B cell (primary cell): ENCODE data around the gene AEBP1. TPM values are rescaled to one million over a fixed set of nuclear protein-coding genes. Genes with fewer than 3 reads are reported as not detected.

ENCODE experiments used
- ATAC-seq: fragments of 200-7000 bp; cut with Tn5 transposase; one replicate; pipeline ENCODE4 v1.10.0; 2021; ENCODE audit warnings: low read depth, mild to moderate bottlenecking, moderate number of reproducible peaks, moderate library complexity
- CTCF ChIA-PET: fragments of 350-600 bp; sonication (Branson Sonifier 250); formaldehyde crosslinking; loops from one replicate; lab custom pipeline; 2021; ENCODE audit warnings: antibody characterized with exemption, inconsistent platforms; lab: Charles Lee
- POLR2A ChIA-PET: fragments of 350-600 bp; sonication (Branson Sonifier 250); formaldehyde crosslinking; loops from one replicate; lab custom pipeline; 2021; ENCODE audit warnings: antibody characterized with exemption; lab: Charles Lee
- DNase-seq: peaks from one replicate; pipeline ENCODE4 v3.0.0; 2013
- H2AFZ ChIP-seq: 2 replicates; pipeline ENCODE4 v1.6.1; 2012; ENCODE audit warnings: mild to moderate bottlenecking, low read depth, low read length; ENCODE audit not compliant: insufficient read depth, poor library complexity, severe bottlenecking
- H3K27ac ChIP-seq, 2 donors: 1 replicate in 1 of 2; 2 replicates in 1 of 2; pipeline ENCODE4 v1.5.1; 2012 to 2013; ENCODE audit warnings: low read length in 2 of 2, mild to moderate bottlenecking in 2 of 2, moderate library complexity in 1 of 2
- H3K27me3 ChIP-seq, 4 experiments: fragments of 200-600 bp in 1 of 4; sonication (generic) in 1 of 4; replicated peaks in 1 of 4; 1 replicate in 2 of 4; 2 replicates in 2 of 4; pipeline versions ENCODE4 v1.6.1 to v1.7.0; 2013 to 2016; ENCODE audit warnings: low read length in 3 of 4, mild to moderate bottlenecking in 2 of 4, mixed read lengths in 1 of 4, moderate library complexity in 1 of 4; ENCODE audit not compliant: insufficient read depth in 4 of 4, control insufficient read depth in 3 of 4; ENCODE audit errors: control extremely low read depth in 1 of 4
- H3K36me3 ChIP-seq, 2 experiments: replicated peaks in 1 of 2; 1 replicate in 1 of 2; 2 replicates in 1 of 2; pipeline versions ENCODE4 v1.6.1 to v1.7.1; 2013; ENCODE audit warnings: low read length in 1 of 2; ENCODE audit not compliant: insufficient read depth in 2 of 2, control insufficient read depth in 1 of 2; ENCODE audit errors: control extremely low read depth in 1 of 2, extremely low read depth in 1 of 2
- H3K4me1 ChIP-seq, 2 donors: fragments of 200-600 bp in 1 of 2; sonication (generic) in 1 of 2; 1 replicate in 1 of 2; 2 replicates in 1 of 2; pipeline versions ENCODE4 v1.5.1 to v1.6.1; 2013 to 2017; ENCODE audit warnings: low read length in 2 of 2; ENCODE audit not compliant: control insufficient read depth in 2 of 2, insufficient read depth in 2 of 2
- H3K4me2 ChIP-seq: replicated peaks from 2 replicates; pipeline ENCODE3; 2012; ENCODE audit warnings: mild to moderate bottlenecking, low read depth, low read length; ENCODE audit not compliant: poor library complexity, severe bottlenecking
- H3K4me3 ChIP-seq, 5 experiments: fragments of 200-600 bp in 1 of 5; sonication (generic) in 1 of 5; 1 replicate in 3 of 5; 2 replicates in 2 of 5; pipeline versions ENCODE4 v1.5.1 to v1.7.0; 2011 to 2016; ENCODE audit warnings: low read length in 4 of 5, mild to moderate bottlenecking in 4 of 5, low read depth in 2 of 5, control low read depth in 1 of 5, moderate library complexity in 1 of 5; ENCODE audit not compliant: insufficient read depth in 1 of 5; ENCODE audit errors: control extremely low read depth in 1 of 5, extremely low read depth in 1 of 5
- H3K79me2 ChIP-seq: fragments of 200-600 bp; sonication (generic); one replicate; pipeline ENCODE4 v1.6.0; 2016; ENCODE audit warnings: low read length; ENCODE audit not compliant: control insufficient read depth, insufficient read depth
- H3K9ac ChIP-seq: fragments of 200-600 bp; sonication (generic); 2 replicates; pipeline ENCODE4 v1.6.1; 2017; ENCODE audit warnings: mild to moderate bottlenecking, low read length, moderate library complexity
- H3K9me3 ChIP-seq, 3 donors: one replicate each; pipeline versions ENCODE4 v1.6.1 to v1.7.1; 2013; ENCODE audit warnings: low read length in 2 of 3; ENCODE audit not compliant: control insufficient read depth in 2 of 3, insufficient read depth in 1 of 3; ENCODE audit errors: control extremely low read depth in 1 of 3
- H4K20me1 ChIP-seq: 2 replicates; pipeline ENCODE4 v1.6.0; 2012; ENCODE audit warnings: mild to moderate bottlenecking, low read length; ENCODE audit not compliant: insufficient read depth, control insufficient read depth, poor library complexity, severe bottlenecking
- H3K27ac Mint-ChIP-seq: one replicate; pipeline ENCODE4 v1.8.0; 2021; ENCODE audit warnings: mixed read lengths
- H3K27me3 Mint-ChIP-seq: one replicate; pipeline ENCODE4 v1.8.0; 2021; ENCODE audit warnings: mixed read lengths
- H3K4me1 Mint-ChIP-seq: one replicate; pipeline ENCODE4 v1.8.0; 2021; ENCODE audit warnings: mixed read lengths
- H3K4me3 Mint-ChIP-seq: one replicate; pipeline ENCODE4 v1.8.0; 2021; ENCODE audit warnings: mixed read lengths
- H3K9me3 Mint-ChIP-seq: one replicate; pipeline ENCODE4 v1.8.0; 2022; ENCODE audit warnings: mixed read lengths; ENCODE audit not compliant: insufficient read depth
- CTCF ChIP-seq: fragments of 200-600 bp; IDR thresholded peaks from one replicate; pipeline ENCODE4 v1.8.0; 2022; ENCODE audit warnings: antibody characterized with exemption, mild to moderate bottlenecking
- EZH2 ChIP-seq: IDR thresholded peaks from 2 replicates; pipeline ENCODE4 v1.6.1; 2012; ENCODE audit warnings: borderline replicate concordance, low read depth, mild to moderate bottlenecking, moderate library complexity, low read length; ENCODE audit not compliant: insufficient read depth, poor library complexity, severe bottlenecking
- WGBS: methylation state at CpG from one replicate; pipeline ENCODE4 v1.1.5; 2013; ENCODE audit warnings: missing lambda C conversion rate; ENCODE audit not compliant: insufficient coverage; 5-methylcytosine and 5-hydroxymethylcytosine counted together
- intact Hi-C: fragments of 100-400 bp; cut with micrococcal nuclease; formaldehyde crosslinking; loops from one replicate; pipeline ENCODE4 v1.10.0; 2022
- polyA plus RNA-seq: library from polyadenylated mRNA; depleted of rRNA; stranded (reverse); fragments of >200 nt; gene quantifications from 2 replicates; pipeline ENCODE4 v1.2.3, GENCODE V29; 2012
- total RNA-seq, 2 donors: library from RNA; stranded (reverse); fragments of 120-200 nt in 1 of 2; gene quantifications; 1 replicate in 1 of 2; 2 replicates in 1 of 2; pipeline versions ENCODE4 v1.2.3 to v1.2.4, GENCODE V29; 2013 to 2022

AEBP1 gene
- total and polyA plus RNA-seq, 2 donors (not counting 1 experiment from before 2014, with no cell fraction given) = 20.2 to 36.7 TPM

GRCh38 chr7:44104860-44105771 lies 971 bp downstream of the AEBP1 start:
- peak; percentile 32 for ATAC-seq
- DNase-seq = peak; percentile 57
- Mint-ChIP-seq H3K4me3 (peak overlapping the region; percentile 90), H3K9me3 (no peaks in the 10 kb centered on the region), H3K4me1 (peaks cover 51% of the 10 kb centered on the region), H3K27ac (peak overlapping the region; percentile 76), H3K27me3 (no peaks in the 10 kb centered on the region)
- Histone ChIP-seq H3K4me3 (peak overlapping the region; percentile 44 to 60 (median 55)), H3K9me3 (peaks cover 0 to 3% (median 0%) of the 10 kb centered on the region in 3 donors), H4K20me1 (no peaks in the 10 kb centered on the region), H3K79me2 (peaks cover 9% of the 10 kb centered on the region), H3K27me3 (peaks cover 0 to 11% (median 2%) of the 10 kb centered on the region in 4 experiments), H3K27ac (peak overlapping the region in 1 of 2 donors; percentile 64), H3K4me2 (peak overlapping the region; percentile 99), H3K36me3 (peaks cover 0 to 6% of the 10 kb centered on the region in 2 experiments), H3K9ac (peak overlapping the region; percentile 71), H2AFZ (peak overlapping the region; percentile 87), H3K4me1 (peaks cover 37 to 56% of the 10 kb centered on the region in 2 donors)
- WGBS = 39% methylated on average over 15 of the region's 28 CpGs
- intact Hi-C loops = loop anchor here (1.0 kb wide), 1 partner anchor 18 kb away; the partner anchor contains the start of gene POLD2
- no peak for TF ChIP-seq EZH2
- no peak for TF ChIP-seq CTCF
- ChIA-PET POLR2A (interaction anchor here (0.7 to 1.6 kb wide), 3 partner anchors 18 to 96 kb away, joined by 3 to 7 read pairs (median 5); partner anchors contain the start of gene POLD2), CTCF (interaction anchor here (0.6 to 1.4 kb wide), 4 partner anchors 18 to 85 kb away, joined by 3 to 6 read pairs (median 4); partner anchors contain the start of gene POLD2)
